GM23248 (cell line): ENCODE data around the gene ECSCR.

ENCODE experiments used
- EZH2 ChIP-seq: fragments of 200-600 bp; sonication (generic); IDR thresholded peaks from 2 replicates; pipeline ENCODE4 v1.6.1; 2018; ENCODE audit warnings: antibody characterized with exemption, mild to moderate bottlenecking; ENCODE audit not compliant: insufficient read depth, poor library complexity, severe bottlenecking
- EZH2phosphoT487 ChIP-seq: fragments of 200-600 bp; sonication (generic); IDR thresholded peaks from 2 replicates; pipeline ENCODE4 v1.6.1; 2018; ENCODE audit warnings: antibody characterized with exemption, moderate library complexity, mild to moderate bottlenecking, low read depth; ENCODE audit not compliant: insufficient read depth

DNA sequence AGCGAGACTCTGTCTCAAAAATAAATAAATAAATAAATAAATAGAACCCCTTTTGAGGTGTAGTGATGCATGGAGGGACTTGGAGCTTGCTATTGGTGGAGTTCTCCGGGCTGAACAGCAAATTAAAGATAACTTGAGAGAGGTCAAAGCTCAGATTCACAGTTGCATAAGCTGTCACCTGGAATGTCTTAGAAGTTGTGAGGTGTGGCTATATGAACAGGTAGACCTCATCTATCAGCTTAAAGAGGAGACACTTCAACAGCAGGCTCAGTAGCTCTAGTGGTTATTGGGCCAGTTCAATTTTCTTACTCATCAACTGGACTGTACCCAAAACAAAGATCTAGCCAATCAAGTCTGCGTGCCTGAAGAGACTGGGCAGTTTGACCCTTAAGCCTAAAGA is 31.7 kb upstream of the ECSCR start:
- TF ChIP-seq EZH2 (no peak), EZH2phosphoT487 (no peak)
